Uterus (tissue), 4 donors: ENCODE results near the gene IGF2R. TPM values are rescaled to one million over a fixed set of nuclear protein-coding genes. Genes with fewer than 3 reads are reported as not detected.

Experiments used
- DNase-seq, 2 donors: peaks; one replicate each; pipeline ENCODE4 v3.0.0-alpha.2; 2019 to 2020
- H3K27ac ChIP-seq, 2 donors: fragments of 200-600 bp; sonication (generic); 1 replicate in 1 of 2; 2 replicates in 1 of 2; pipeline ENCODE4 v1.5.1; 2016 to 2018
- H3K27me3 ChIP-seq, 2 donors: fragments of 200-600 bp; sonication (generic); one replicate each; pipeline ENCODE4 v1.5.1; 2018 to 2019; ENCODE audit warnings: control low read depth in 1 of 2
- H3K36me3 ChIP-seq, 2 donors: fragments of 200-600 bp; sonication (generic); one replicate each; pipeline ENCODE4 v1.5.1; 2019; ENCODE audit warnings: control low read depth in 1 of 2
- H3K4me1 ChIP-seq, 2 donors: fragments of 200-600 bp; sonication (generic); one replicate each; pipeline ENCODE4 v1.5.1; 2018 to 2019; ENCODE audit warnings: control low read depth in 1 of 2
- H3K4me3 ChIP-seq, 2 donors: fragments of 200-600 bp; sonication (generic); 1 replicate in 1 of 2; 2 replicates in 1 of 2; pipeline ENCODE4 v1.5.1; 2018 to 2019; ENCODE audit warnings: mild to moderate bottlenecking in 1 of 2
- H3K9me3 ChIP-seq, 2 donors: fragments of 200-600 bp; sonication (generic); one replicate each; pipeline ENCODE4 v1.5.1; 2019; ENCODE audit warnings: control low read depth in 1 of 2
- CTCF ChIP-seq, 4 experiments: fragments of 200-600 bp in 2 of 4; fragments of 450-650 bp in 2 of 4; sonication (generic) in 2 of 4; IDR thresholded peaks; one replicate each; pipeline ENCODE4 v1.5.1; 2016 to 2019; ENCODE audit warnings: antibody characterized with exemption in 4 of 4, mild to moderate bottlenecking in 2 of 4, moderate library complexity in 1 of 4
- POLR2A ChIP-seq, 2 donors: fragments of 450-650 bp; IDR thresholded peaks; one replicate each; pipeline ENCODE4 v1.6.1; 2016; ENCODE audit warnings: antibody characterized with exemption in 2 of 2, mild to moderate bottlenecking in 1 of 2, moderate library complexity in 1 of 2
- intact Hi-C: fragments of 100-400 bp; cut with DNase I; formaldehyde crosslinking; loops from one replicate; pipeline ENCODE4 v1.15.1; 2023; ENCODE audit warnings: low total_unique reads
- total RNA-seq, 4 donors: library from RNA; depleted of rRNA in 3 of 4; stranded (reverse); fragments of >200 nt in 3 of 4; gene quantifications; one replicate each; pipeline versions ENCODE4 v1.1.0 to v1.2.4, GENCODE V29; 2014 to 2023
- donor health status: DM: yes; HTN: yes; CAD: no.

Gene IGF2R
- total RNA-seq, 4 donors from 2014 or later: 36.5 to 91.7 (median 61.7) TPM

GRCh38 chr6:160093946-160094345, 125.1 kb downstream of the IGF2R start:
- no peak for DNase-seq
- no peak overlapping the region for H3K4me3 ChIP-seq
- no peaks in the 10 kb centered on the region for H3K36me3 ChIP-seq

GRCh38 chr6:160095146-160095845, 126.4 kb downstream of the IGF2R start:
- H3K27ac ChIP-seq: no peak overlapping the region
- TF ChIP-seq CTCF (IDR thresholded peaks at IDR 0.05) (no peak), POLR2A (IDR thresholded peaks at IDR 0.05) (no peak)
- H3K36me3 ChIP-seq: no peaks in the 10 kb centered on the region
- intact Hi-C loops: no loop called here
- no peaks in the 10 kb centered on the region for H3K27me3 ChIP-seq
- no peak for DNase-seq
- no peaks in the 10 kb centered on the region for H3K9me3 ChIP-seq
- H3K4me3 ChIP-seq: no peak overlapping the region
- H3K4me1 ChIP-seq: no peaks in the 10 kb centered on the region

More at GRCh38 chr6:160093946-160094345, 125.1 kb downstream of the IGF2R start:
- no peaks in the 10 kb centered on the region for H3K4me1 ChIP-seq
- intact Hi-C loops: no loop called here
- no peaks in the 10 kb centered on the region for H3K9me3 ChIP-seq
- no peak for TF ChIP-seq POLR2A (IDR thresholded peaks at IDR 0.05)
- no peak for TF ChIP-seq CTCF (IDR thresholded peaks at IDR 0.05)
- no peaks in the 10 kb centered on the region for H3K27me3 ChIP-seq
- no peak overlapping the region for H3K27ac ChIP-seq

GRCh38 chr6:160101277-160102205, 132.7 kb downstream of the IGF2R start:
- no peaks in the 10 kb centered on the region for H3K9me3 ChIP-seq
- DNase-seq: no peak
- H3K4me1 ChIP-seq: no peaks in the 10 kb centered on the region
- intact Hi-C loops: no loop called here
- H3K4me3 ChIP-seq: no peak overlapping the region
- no peaks in the 10 kb centered on the region for H3K27me3 ChIP-seq
- H3K27ac ChIP-seq: no peak overlapping the region
- TF ChIP-seq POLR2A (IDR thresholded peaks at IDR 0.05): no peak
- no peak for TF ChIP-seq CTCF (IDR thresholded peaks at IDR 0.05)
- H3K36me3 ChIP-seq: no peaks in the 10 kb centered on the region

GRCh38 chr6:160102399-160102798, 133.5 kb downstream of the IGF2R start:
- H3K4me1 ChIP-seq: no peaks in the 10 kb centered on the region
- no peaks in the 10 kb centered on the region for H3K36me3 ChIP-seq
- H3K27me3 ChIP-seq: no peaks in the 10 kb centered on the region
- H3K9me3 ChIP-seq: no peaks in the 10 kb centered on the region
- no peak for TF ChIP-seq POLR2A (IDR thresholded peaks at IDR 0.05)
- intact Hi-C loops: no loop called here
- no peak overlapping the region for H3K27ac ChIP-seq
- no peak for DNase-seq
- H3K4me3 ChIP-seq: no peak overlapping the region

GRCh38 chr6:160102956-160103824, 134.3 kb downstream of the IGF2R start:
- H3K36me3 ChIP-seq: no peaks in the 10 kb centered on the region
- intact Hi-C loops: no loop called here
- DNase-seq: no peak
- H3K9me3 ChIP-seq: no peaks in the 10 kb centered on the region
- TF ChIP-seq CTCF (IDR thresholded peaks at IDR 0.05) (peak in 1 of 4 experiments; percentile 12), POLR2A (IDR thresholded peaks at IDR 0.05) (no peak)
- no peaks in the 10 kb centered on the region for H3K27me3 ChIP-seq
- no peak overlapping the region for H3K27ac ChIP-seq
- H3K4me3 ChIP-seq: no peak overlapping the region
- H3K4me1 ChIP-seq: no peaks in the 10 kb centered on the region
